Loucy (cell line): ENCODE results near the gene YIPF4.

Experiments
- H2AFZ ChIP-seq: fragments of 200-600 bp; sonication (generic); 2 replicates; pipeline ENCODE4 v1.6.0; 2016; ENCODE audit warnings: antibody characterized with exemption, mild to moderate bottlenecking, low read length, moderate library complexity
- H3F3A ChIP-seq: fragments of 200-600 bp; 2 replicates; pipeline ENCODE4 v1.6.0; 2016; ENCODE audit warnings: antibody characterized with exemption, low read depth, mild to moderate bottlenecking
- H3K27me3 ChIP-seq: fragments of 200-600 bp; sonication (generic); 2 replicates; pipeline ENCODE4 v1.6.1; 2014; ENCODE audit warnings: low read length, mild to moderate bottlenecking; ENCODE audit not compliant: insufficient read depth, poor library complexity, severe bottlenecking
- H3K36me3 ChIP-seq: fragments of 200-600 bp; sonication (generic); 2 replicates; pipeline ENCODE4 v1.6.1; 2016; ENCODE audit warnings: low read length; ENCODE audit not compliant: insufficient read depth
- H3K4me1 ChIP-seq: fragments of 200-600 bp; sonication (generic); 2 replicates; pipeline ENCODE4 v1.5.1; 2014; ENCODE audit warnings: low read length, mild to moderate bottlenecking; ENCODE audit not compliant: insufficient read depth, poor library complexity, severe bottlenecking
- H3K4me2 ChIP-seq: fragments of 200-600 bp; sonication (generic); 2 replicates; pipeline ENCODE4 v1.6.0; 2014; ENCODE audit warnings: antibody characterized with exemption, low read length, low read depth, mild to moderate bottlenecking; ENCODE audit not compliant: poor library complexity, severe bottlenecking
- H3K4me3 ChIP-seq: fragments of 200-600 bp; sonication (generic); 2 replicates; pipeline ENCODE4 v1.5.1; 2014; ENCODE audit warnings: low read length, mild to moderate bottlenecking, mixed read lengths; ENCODE audit not compliant: poor library complexity, severe bottlenecking
- H3K79me2 ChIP-seq: fragments of 200-600 bp; sonication (generic); 2 replicates; pipeline ENCODE4 v1.6.1; 2014; ENCODE audit warnings: low read length; ENCODE audit not compliant: insufficient read depth
- H3K9ac ChIP-seq: fragments of 200-600 bp; sonication (generic); 2 replicates; pipeline ENCODE4 v1.6.0; 2014; ENCODE audit warnings: mild to moderate bottlenecking, low read depth, low read length, moderate library complexity; ENCODE audit not compliant: poor library complexity, severe bottlenecking
- H3K9me2 ChIP-seq: fragments of 200-600 bp; sonication (generic); replicated peaks from 2 replicates; pipeline ENCODE4 v1.6.1; 2016; ENCODE audit warnings: low read depth, low read length, mixed read lengths
- H3K9me3 ChIP-seq: fragments of 200-600 bp; sonication (generic); 2 replicates; pipeline ENCODE4 v1.6.1; 2014; ENCODE audit warnings: mild to moderate bottlenecking, antibody characterized with exemption, low read length, low read depth; ENCODE audit not compliant: insufficient read depth
- H4K20me1 ChIP-seq: fragments of 200-600 bp; sonication (generic); 2 replicates; pipeline ENCODE4 v1.6.0; 2014; ENCODE audit warnings: antibody characterized with exemption, low read length, mild to moderate bottlenecking; ENCODE audit not compliant: insufficient read depth, poor library complexity, severe bottlenecking
- CTCF ChIP-seq: fragments of 200-600 bp; sonication (generic); conservative IDR thresholded peaks from 2 replicates; pipeline ENCODE4 v1.5.1; 2014; ENCODE audit warnings: mild to moderate bottlenecking, antibody characterized with exemption, low read length
- EZH2phosphoT487 ChIP-seq: fragments of 200-600 bp; IDR thresholded peaks from 2 replicates; pipeline ENCODE4 v1.6.1; 2018; ENCODE audit warnings: antibody characterized with exemption, mild to moderate bottlenecking, moderate library complexity, borderline replicate concordance

Gene YIPF4

GRCh38 chr2:32277363-32277673 is 386 bp upstream of the YIPF4 start:
- H2AFZ ChIP-seq: peak overlapping the region; percentile 93
- H4K20me1 ChIP-seq: peaks cover 13% of the 10 kb centered on the region
- peak overlapping the region; percentile 94 for H3K4me3 ChIP-seq
- H3K4me2 ChIP-seq: peak overlapping the region; percentile 74
- peak overlapping the region; percentile 92 for H3K9ac ChIP-seq
- H3F3A ChIP-seq: no peaks in the 10 kb centered on the region
- H3K4me1 ChIP-seq: peaks cover 12% of the 10 kb centered on the region
- H3K9me2 ChIP-seq: no peaks in the 10 kb centered on the region
- no peak for TF ChIP-seq CTCF
- TF ChIP-seq EZH2phosphoT487: no peak
- no peaks in the 10 kb centered on the region for H3K9me3 ChIP-seq
- no peaks in the 10 kb centered on the region for H3K27me3 ChIP-seq
- H3K36me3 ChIP-seq: no peaks in the 10 kb centered on the region
- H3K79me2 ChIP-seq: peaks cover 44% of the 10 kb centered on the region

GRCh38 chr2:32278478-32278853 is 762 bp downstream of the YIPF4 start:
- no peaks in the 10 kb centered on the region for H3K27me3 ChIP-seq
- H2AFZ ChIP-seq: peak overlapping the region; percentile 93
- peaks cover 51% of the 10 kb centered on the region for H3K79me2 ChIP-seq
- no peaks in the 10 kb centered on the region for H3K36me3 ChIP-seq
- peak overlapping the region; percentile 92 for H3K9ac ChIP-seq
- H3K4me1 ChIP-seq: peaks cover 12% of the 10 kb centered on the region
- H3K4me2 ChIP-seq: peak overlapping the region; percentile 86
- no peaks in the 10 kb centered on the region for H3K9me3 ChIP-seq
- peaks cover 13% of the 10 kb centered on the region for H4K20me1 ChIP-seq
- H3K9me2 ChIP-seq: no peaks in the 10 kb centered on the region
- peak overlapping the region; percentile 94 for H3K4me3 ChIP-seq
- TF ChIP-seq CTCF (no peak), EZH2phosphoT487 (no peak)
- no peaks in the 10 kb centered on the region for H3F3A ChIP-seq

GRCh38 chr2:32284321-32284720 is 6.6 kb downstream of the YIPF4 start:
- Histone ChIP-seq H2AFZ (no peak overlapping the region), H4K20me1 (peaks cover 13% of the 10 kb centered on the region), H3K4me3 (no peak overlapping the region), H3K4me1 (peaks cover 4% of the 10 kb centered on the region), H3K4me2 (peak overlapping the region; percentile 22), H3K36me3 (no peaks in the 10 kb centered on the region), H3K9me2 (no peaks in the 10 kb centered on the region), H3K9ac (no peak overlapping the region), H3F3A (no peaks in the 10 kb centered on the region), H3K79me2 (peaks cover 66% of the 10 kb centered on the region), H3K9me3 (no peaks in the 10 kb centered on the region), H3K27me3 (no peaks in the 10 kb centered on the region)
- TF ChIP-seq EZH2phosphoT487 (no peak), CTCF (no peak)
